K562 (cell line): Measurements from ENCODE around the gene NSUN3. TPM values are rescaled to one million over a fixed set of nuclear protein-coding genes. Genes with fewer than 3 reads are reported as not detected.

ENCODE experiments used
- ADNP ChIP-seq: fragments of 200-800 bp; sonication (Bioruptor generic); IDR thresholded peaks from 2 replicates; pipeline ENCODE4 v1.6.1; 2016; ENCODE audit warnings: missing genetic modification characterization, missing compliant biosample characterization
- ARID3B ChIP-seq: fragments of 250-450 bp; sonication (Bioruptor Pico); IDR thresholded peaks from 2 replicates; pipeline ENCODE4 v1.4.0; 2020; ENCODE audit warnings: borderline replicate concordance
- CBFA2T2 ChIP-seq: fragments of 450-650 bp; conservative IDR thresholded peaks from 2 replicates; pipeline ENCODE4 v1.6.1; 2017; ENCODE audit warnings: mild to moderate bottlenecking
- CREB3 ChIP-seq: fragments of 450-650 bp; conservative IDR thresholded peaks from 2 replicates; pipeline ENCODE4 v1.6.1; 2016; ENCODE audit warnings: missing genetic modification characterization, low read depth, mild to moderate bottlenecking, missing compliant biosample characterization, moderate library complexity
- DIDO1 ChIP-seq: fragments of 450-650 bp; IDR thresholded peaks from 2 replicates; pipeline ENCODE4 v1.6.1; 2016; ENCODE audit warnings: low read depth, missing biosample characterization, missing genetic modification characterization
- DMBX1 ChIP-seq: fragments of 250-450 bp; sonication (Bioruptor Pico); IDR thresholded peaks from 2 replicates; pipeline ENCODE4 v1.8.0; 2022; ENCODE audit warnings: inconsistent platforms, mild to moderate bottlenecking, moderate library complexity, borderline replicate concordance
- ETV6 ChIP-seq, 3 experiments: fragments of 150-350 bp in 1 of 3; sonication (generic) in 1 of 3; formaldehyde crosslinking in 1 of 3; IDR thresholded peaks; 2 replicates each; pipeline versions ENCODE4 v1.6.1 to v1.8.0; 2014 to 2022; ENCODE audit warnings: borderline replicate concordance in 2 of 3, low read depth in 2 of 3, antibody characterized with exemption in 1 of 3, low read length in 1 of 3, mild to moderate bottlenecking in 1 of 3, missing genetic modification reagents in 1 of 3
- FIP1L1 ChIP-seq: fragments of 200-400 bp; formaldehyde crosslinking; IDR thresholded peaks from 2 replicates; pipeline ENCODE4 v1.6.1; 2018; ENCODE audit warnings: mild to moderate bottlenecking, low read depth, low read length; ENCODE audit not compliant: poor library complexity, severe bottlenecking
- IRF2 ChIP-seq: sonication (generic); formaldehyde crosslinking; IDR thresholded peaks from 2 replicates; pipeline ENCODE4 v1.8.1; 2022; ENCODE audit warnings: mild to moderate bottlenecking, missing genetic modification reagents
- NFIX ChIP-seq: fragments of 250-450 bp; sonication (Bioruptor Pico); IDR thresholded peaks from 2 replicates; pipeline ENCODE4 v1.4.0; 2020; ENCODE audit warnings: low read depth, mild to moderate bottlenecking, moderate library complexity
- PHB2 ChIP-seq: fragments of 450-650 bp; IDR thresholded peaks from 2 replicates; pipeline ENCODE4 v1.6.1; 2017; ENCODE audit warnings: low read depth
- POLR3A ChIP-seq: IDR thresholded peaks from 2 replicates; pipeline ENCODE4 v1.6.1; 2011; ENCODE audit warnings: borderline replicate concordance, mild to moderate bottlenecking, moderate library complexity; ENCODE audit not compliant: insufficient read length, insufficient read depth; ENCODE audit errors: extremely low read depth
- RHOXF2B ChIP-seq: fragments of 250-450 bp; sonication (Bioruptor Pico); conservative IDR thresholded peaks from 2 replicates; pipeline ENCODE4 v1.5.1; 2021
- SAP30 ChIP-seq: fragments of 200-600 bp; sonication (generic); IDR thresholded peaks from 2 replicates; pipeline ENCODE4 v1.6.1; 2012; ENCODE audit warnings: borderline replicate concordance, low read depth, mild to moderate bottlenecking, moderate library complexity, low read length, control low read depth, inconsistent platforms; ENCODE audit not compliant: insufficient read depth, poor library complexity, severe bottlenecking
- SREBF1 ChIP-seq: fragments of 150-350 bp; IDR thresholded peaks from 2 replicates; pipeline ENCODE4 v1.6.1; 2014; ENCODE audit warnings: antibody characterized with exemption, low read depth, low read length, borderline replicate concordance
- TAF9B ChIP-seq: fragments of 450-650 bp; IDR thresholded peaks from 2 replicates; pipeline ENCODE4 v1.6.1; 2018; ENCODE audit warnings: mild to moderate bottlenecking; ENCODE audit not compliant: partially characterized antibody
- ZNF140 ChIP-seq: fragments of 250-450 bp; sonication (Bioruptor Pico); IDR thresholded peaks from 2 replicates; pipeline ENCODE4 v1.8.0; 2021; ENCODE audit warnings: moderate library complexity, mild to moderate bottlenecking, inconsistent platforms
- ZNF174 ChIP-seq: fragments of 250-450 bp; sonication (Bioruptor Pico); IDR thresholded peaks from 2 replicates; pipeline ENCODE4 v1.4.0; 2020; ENCODE audit warnings: mild to moderate bottlenecking
- ZNF282 ChIP-seq: sonication (generic); formaldehyde crosslinking; IDR thresholded peaks from 2 replicates; pipeline ENCODE4 v1.8.1; 2023; ENCODE audit warnings: missing genetic modification reagents
- ZNF511 ChIP-seq: sonication (generic); formaldehyde crosslinking; IDR thresholded peaks from 2 replicates; pipeline ENCODE4 v1.8.0; 2022; ENCODE audit warnings: mild to moderate bottlenecking, missing genetic modification reagents
- ZNF586 ChIP-seq: fragments of 450-650 bp; formaldehyde crosslinking; conservative IDR thresholded peaks from 2 replicates; pipeline ENCODE4 v1.4.0; 2020; ENCODE audit warnings: mild to moderate bottlenecking, moderate library complexity
- ZNF717 ChIP-seq: fragments of 250-450 bp; sonication (Bioruptor Pico); IDR thresholded peaks from 2 replicates; pipeline ENCODE4 v1.5.0; 2021
- ZNF780A ChIP-seq: fragments of 250-450 bp; sonication (Bioruptor Pico); IDR thresholded peaks from 2 replicates; pipeline ENCODE4 v1.5.0; 2021; ENCODE audit warnings: mild to moderate bottlenecking
- polyA plus RNA-seq, 8 experiments: library from polyadenylated mRNA; depleted of rRNA in 4 of 8; stranded (reverse) in 5 of 8; unstranded in 3 of 8; fragments of >200 nt; fragmentation: Nextera tagmentation in 2 of 8; fragmentation: Illumina TruSeq in 1 of 8; extraction: Ambion mirVana in 2 of 8; extraction: Trizol in 1 of 8; gene quantifications; 2 replicates each; pipeline versions ENCODE4 v1.2.1 to v1.2.3, GENCODE V29; 2011 to 2014; ENCODE audit warnings: inconsistent platforms in 1 of 8, missing spikeins in 1 of 8
- total RNA-seq, 7 experiments: library from RNA; depleted of rRNA in 6 of 7; stranded (reverse); fragments of >200 nt in 6 of 7; fragmentation: Illumina TruSeq in 2 of 7; extraction: Trizol in 2 of 7; gene quantifications; 2 replicates each; pipeline versions ENCODE4 v1.2.1 to v1.2.3, GENCODE V29; 2011 to 2021; ENCODE audit warnings: low replicate concordance in 1 of 7

NSUN3 gene
- total and polyA plus RNA-seq, 9 of the 15 experiments (the other 6 are each of a cell fraction or from before 2014, with no cell fraction given): 4.4 to 12.3 (median 7.6) TPM

- TF ChIP-seq ARID3B (CRISPR knock-in tag) (no peak), DIDO1 (tag) (peak; percentile 70; the same call in 1 of the 2 replicates), ZNF780A (CRISPR knock-in tag) (no peak), ZNF282 (no peak), ZNF511 (CRISPR knock-in tag) (no peak), RHOXF2B (CRISPR knock-in tag) (no peak), ETV6 (IDR thresholded peaks at IDR 0.05; ENCODE audit: borderline replicate concordance in 1 of 2, low read depth in 2 of 2, low read length in 1 of 2) (no peak), ETV6 (CRISPR knock-in tag; IDR thresholded peaks at IDR 0.05; ENCODE audit: borderline replicate concordance) (no peak), TAF9B (peak; percentile 44), ZNF174 (no peak), ADNP (tag) (no peak), IRF2 (CRISPR knock-in tag) (no peak), ZNF140 (CRISPR knock-in tag) (no peak), DMBX1 (CRISPR knock-in tag) (no peak), CBFA2T2 (no peak), POLR3A (no peak), ZNF586 (CRISPR knock-in tag) (no peak), SAP30 (no peak), NFIX (CRISPR knock-in tag) (no peak), FIP1L1 (no peak), ZNF717 (CRISPR knock-in tag) (no peak), PHB2 (no peak), CREB3 (tag) (no peak), SREBF1 (no peak)
Observed at GRCh38 chr3:94062513-94063404, at the start of gene NSUN3, which contains the start of gene DHFR2 (continued).
